ENCODE data around the gene ZNF688. TPM values are rescaled to one million over a fixed set of nuclear protein-coding genes. Genes with fewer than 3 reads are reported as not detected.

ZNF688 gene
- total and polyA plus RNA-seq, 9 of the 15 experiments (the other 6 are each of a cell fraction or from before 2014, with no cell fraction given), result 0.48 to 12.9 (median 4.5) TPM

GRCh38 chr16:30559690-30560089, 11.8 kb downstream of the ZNF688 start:
- no peak overlapping the region; a peak in 2 of 4 replicates for H3K9ac ChIP-seq (ENCODE audit: insufficient read depth in 1 of 2, low read depth in 2 of 2, low read length in 2 of 2)
- BruUV-seq (replicated peaks), result no TSS peak
- TF ChIP-seq ZFX (CRISPR knock-in tag; IDR thresholded peaks at IDR 0.05) (peak; percentile 17; the same call in 1 of the 2 replicates), NR2C1 (IDR thresholded peaks at IDR 0.05) (no peak; the same call in 1 of the 2 replicates), NR2C1 (tag; IDR thresholded peaks at IDR 0.05) (peak; percentile 43), ESRRB (CRISPR knock-in tag; IDR thresholded peaks at IDR 0.05; ENCODE audit: borderline replicate concordance) (no peak), FOXK1 (CRISPR knock-in tag; IDR thresholded peaks at IDR 0.05; ENCODE audit: borderline replicate concordance) (no peak), NFE2L1 (tag; IDR thresholded peaks at IDR 0.05; ENCODE audit: borderline replicate concordance, low read depth) (no peak), KDM1A (IDR thresholded peaks at IDR 0.05) (peak in 1 of 2 experiments; percentile 43; a peak in 1 of 4 replicates), TBP (optimal IDR thresholded peaks at IDR 0.05; ENCODE audit: low read depth, low read length) (no peak)
- TF ChIP-seq, protein P1, sequence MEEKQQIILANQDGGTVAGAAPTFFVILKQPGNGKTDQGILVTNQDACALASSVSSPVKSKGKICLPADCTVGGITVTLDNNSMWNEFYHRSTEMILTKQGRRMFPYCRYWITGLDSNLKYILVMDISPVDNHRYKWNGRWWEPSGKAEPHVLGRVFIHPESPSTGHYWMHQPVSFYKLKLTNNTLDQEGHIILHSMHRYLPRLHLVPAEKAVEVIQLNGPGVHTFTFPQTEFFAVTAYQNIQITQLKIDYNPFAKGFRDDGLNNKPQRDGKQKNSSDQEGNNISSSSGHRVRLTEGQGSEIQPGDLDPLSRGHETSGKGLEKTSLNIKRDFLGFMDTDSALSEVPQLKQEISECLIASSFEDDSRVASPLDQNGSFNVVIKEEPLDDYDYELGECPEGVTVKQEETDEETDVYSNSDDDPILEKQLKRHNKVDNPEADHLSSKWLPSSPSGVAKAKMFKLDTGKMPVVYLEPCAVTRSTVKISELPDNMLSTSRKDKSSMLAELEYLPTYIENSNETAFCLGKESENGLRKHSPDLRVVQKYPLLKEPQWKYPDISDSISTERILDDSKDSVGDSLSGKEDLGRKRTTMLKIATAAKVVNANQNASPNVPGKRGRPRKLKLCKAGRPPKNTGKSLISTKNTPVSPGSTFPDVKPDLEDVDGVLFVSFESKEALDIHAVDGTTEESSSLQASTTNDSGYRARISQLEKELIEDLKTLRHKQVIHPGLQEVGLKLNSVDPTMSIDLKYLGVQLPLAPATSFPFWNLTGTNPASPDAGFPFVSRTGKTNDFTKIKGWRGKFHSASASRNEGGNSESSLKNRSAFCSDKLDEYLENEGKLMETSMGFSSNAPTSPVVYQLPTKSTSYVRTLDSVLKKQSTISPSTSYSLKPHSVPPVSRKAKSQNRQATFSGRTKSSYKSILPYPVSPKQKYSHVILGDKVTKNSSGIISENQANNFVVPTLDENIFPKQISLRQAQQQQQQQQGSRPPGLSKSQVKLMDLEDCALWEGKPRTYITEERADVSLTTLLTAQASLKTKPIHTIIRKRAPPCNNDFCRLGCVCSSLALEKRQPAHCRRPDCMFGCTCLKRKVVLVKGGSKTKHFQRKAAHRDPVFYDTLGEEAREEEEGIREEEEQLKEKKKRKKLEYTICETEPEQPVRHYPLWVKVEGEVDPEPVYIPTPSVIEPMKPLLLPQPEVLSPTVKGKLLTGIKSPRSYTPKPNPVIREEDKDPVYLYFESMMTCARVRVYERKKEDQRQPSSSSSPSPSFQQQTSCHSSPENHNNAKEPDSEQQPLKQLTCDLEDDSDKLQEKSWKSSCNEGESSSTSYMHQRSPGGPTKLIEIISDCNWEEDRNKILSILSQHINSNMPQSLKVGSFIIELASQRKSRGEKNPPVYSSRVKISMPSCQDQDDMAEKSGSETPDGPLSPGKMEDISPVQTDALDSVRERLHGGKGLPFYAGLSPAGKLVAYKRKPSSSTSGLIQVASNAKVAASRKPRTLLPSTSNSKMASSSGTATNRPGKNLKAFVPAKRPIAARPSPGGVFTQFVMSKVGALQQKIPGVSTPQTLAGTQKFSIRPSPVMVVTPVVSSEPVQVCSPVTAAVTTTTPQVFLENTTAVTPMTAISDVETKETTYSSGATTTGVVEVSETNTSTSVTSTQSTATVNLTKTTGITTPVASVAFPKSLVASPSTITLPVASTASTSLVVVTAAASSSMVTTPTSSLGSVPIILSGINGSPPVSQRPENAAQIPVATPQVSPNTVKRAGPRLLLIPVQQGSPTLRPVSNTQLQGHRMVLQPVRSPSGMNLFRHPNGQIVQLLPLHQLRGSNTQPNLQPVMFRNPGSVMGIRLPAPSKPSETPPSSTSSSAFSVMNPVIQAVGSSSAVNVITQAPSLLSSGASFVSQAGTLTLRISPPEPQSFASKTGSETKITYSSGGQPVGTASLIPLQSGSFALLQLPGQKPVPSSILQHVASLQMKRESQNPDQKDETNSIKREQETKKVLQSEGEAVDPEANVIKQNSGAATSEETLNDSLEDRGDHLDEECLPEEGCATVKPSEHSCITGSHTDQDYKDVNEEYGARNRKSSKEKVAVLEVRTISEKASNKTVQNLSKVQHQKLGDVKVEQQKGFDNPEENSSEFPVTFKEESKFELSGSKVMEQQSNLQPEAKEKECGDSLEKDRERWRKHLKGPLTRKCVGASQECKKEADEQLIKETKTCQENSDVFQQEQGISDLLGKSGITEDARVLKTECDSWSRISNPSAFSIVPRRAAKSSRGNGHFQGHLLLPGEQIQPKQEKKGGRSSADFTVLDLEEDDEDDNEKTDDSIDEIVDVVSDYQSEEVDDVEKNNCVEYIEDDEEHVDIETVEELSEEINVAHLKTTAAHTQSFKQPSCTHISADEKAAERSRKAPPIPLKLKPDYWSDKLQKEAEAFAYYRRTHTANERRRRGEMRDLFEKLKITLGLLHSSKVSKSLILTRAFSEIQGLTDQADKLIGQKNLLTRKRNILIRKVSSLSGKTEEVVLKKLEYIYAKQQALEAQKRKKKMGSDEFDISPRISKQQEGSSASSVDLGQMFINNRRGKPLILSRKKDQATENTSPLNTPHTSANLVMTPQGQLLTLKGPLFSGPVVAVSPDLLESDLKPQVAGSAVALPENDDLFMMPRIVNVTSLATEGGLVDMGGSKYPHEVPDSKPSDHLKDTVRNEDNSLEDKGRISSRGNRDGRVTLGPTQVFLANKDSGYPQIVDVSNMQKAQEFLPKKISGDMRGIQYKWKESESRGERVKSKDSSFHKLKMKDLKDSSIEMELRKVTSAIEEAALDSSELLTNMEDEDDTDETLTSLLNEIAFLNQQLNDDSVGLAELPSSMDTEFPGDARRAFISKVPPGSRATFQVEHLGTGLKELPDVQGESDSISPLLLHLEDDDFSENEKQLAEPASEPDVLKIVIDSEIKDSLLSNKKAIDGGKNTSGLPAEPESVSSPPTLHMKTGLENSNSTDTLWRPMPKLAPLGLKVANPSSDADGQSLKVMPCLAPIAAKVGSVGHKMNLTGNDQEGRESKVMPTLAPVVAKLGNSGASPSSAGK (IDR thresholded peaks at IDR 0.05), result no peak
- POLR2A ChIA-PET, result interaction anchor here (0.5 to 2.9 kb wide), 4 partner anchors 11 to 900 kb away, joined by 3 to 27 read pairs (median 3); partner anchors contain the start of gene ZNF688
- WGBS (ENCODE audit: insufficient coverage, low coverage, missing lambda C conversion rate), result 73% methylated on average over 6 of the region's 6 CpGs
- ATAC-seq (no peak), DNase-seq (ENCODE audit: extremely low read depth in 1 of 4, low spot score in 3 of 4) (no peak), FAIRE-seq (no peak)
- H3K36me3 ChIP-seq (ENCODE audit: control insufficient read depth, insufficient read depth, low read length), result peaks cover 17% of the 10 kb centered on the region; the same call in 1 of the 3 replicates
- peaks cover 13 to 54% of the 10 kb centered on the region in 2 experiments; a peak in 4 of 5 replicates for H3K4me1 ChIP-seq (replicated peaks in 1 of 2; ENCODE audit: control insufficient read depth in 2 of 2, insufficient read depth in 2 of 2, low read length in 2 of 2)
- CTCF ChIA-PET (ENCODE audit: low intra/inter-chr PET ratio), result no interaction called here
- no peaks in the 10 kb centered on the region for H3K27me3 ChIP-seq (ENCODE audit: control insufficient read depth in 2 of 2, insufficient read depth in 2 of 2, low read length in 2 of 2)
- intact Hi-C loops (cut with micrococcal nuclease) (no loop called here), in situ Hi-C loops (cut with MboI) (no loop called here)
- no peak overlapping the region for H3K4me2 ChIP-seq (ENCODE audit: insufficient read depth, low read length)
- H3K9me1 ChIP-seq (ENCODE audit: control insufficient read depth, insufficient read depth, low read length), result no peaks in the 10 kb centered on the region
- H2AFZ ChIP-seq (ENCODE audit: low read depth, low read length), result peak overlapping the region; percentile 89; the same call in 1 of the 2 replicates
- H4K20me1 ChIP-seq (replicated peaks; ENCODE audit: control insufficient read depth, insufficient read depth, low read length), result no peaks in the 10 kb centered on the region
- no peak overlapping the region for H3K4me3 ChIP-seq
- peaks cover 21% of the 10 kb centered on the region for H3K79me2 ChIP-seq (ENCODE audit: control insufficient read depth, insufficient read depth, low read length)
- no peaks in the 10 kb centered on the region; the same call in 1 of the 2 replicates for H3K9me3 ChIP-seq (replicated peaks; ENCODE audit: control insufficient read depth, insufficient read depth, low read depth, low read length)
- H3K27ac ChIP-seq (ENCODE audit: extremely low read depth, low read depth, low read length), result no peak overlapping the region
